ENCODE measurements around the gene RABAC1. TPM values are rescaled to one million over a fixed set of nuclear protein-coding genes. Genes with fewer than 3 reads are reported as not detected.

The RABAC1 gene, protein sequence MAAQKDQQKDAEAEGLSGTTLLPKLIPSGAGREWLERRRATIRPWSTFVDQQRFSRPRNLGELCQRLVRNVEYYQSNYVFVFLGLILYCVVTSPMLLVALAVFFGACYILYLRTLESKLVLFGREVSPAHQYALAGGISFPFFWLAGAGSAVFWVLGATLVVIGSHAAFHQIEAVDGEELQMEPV
- total RNA-seq = 123 TPM

DNA sequence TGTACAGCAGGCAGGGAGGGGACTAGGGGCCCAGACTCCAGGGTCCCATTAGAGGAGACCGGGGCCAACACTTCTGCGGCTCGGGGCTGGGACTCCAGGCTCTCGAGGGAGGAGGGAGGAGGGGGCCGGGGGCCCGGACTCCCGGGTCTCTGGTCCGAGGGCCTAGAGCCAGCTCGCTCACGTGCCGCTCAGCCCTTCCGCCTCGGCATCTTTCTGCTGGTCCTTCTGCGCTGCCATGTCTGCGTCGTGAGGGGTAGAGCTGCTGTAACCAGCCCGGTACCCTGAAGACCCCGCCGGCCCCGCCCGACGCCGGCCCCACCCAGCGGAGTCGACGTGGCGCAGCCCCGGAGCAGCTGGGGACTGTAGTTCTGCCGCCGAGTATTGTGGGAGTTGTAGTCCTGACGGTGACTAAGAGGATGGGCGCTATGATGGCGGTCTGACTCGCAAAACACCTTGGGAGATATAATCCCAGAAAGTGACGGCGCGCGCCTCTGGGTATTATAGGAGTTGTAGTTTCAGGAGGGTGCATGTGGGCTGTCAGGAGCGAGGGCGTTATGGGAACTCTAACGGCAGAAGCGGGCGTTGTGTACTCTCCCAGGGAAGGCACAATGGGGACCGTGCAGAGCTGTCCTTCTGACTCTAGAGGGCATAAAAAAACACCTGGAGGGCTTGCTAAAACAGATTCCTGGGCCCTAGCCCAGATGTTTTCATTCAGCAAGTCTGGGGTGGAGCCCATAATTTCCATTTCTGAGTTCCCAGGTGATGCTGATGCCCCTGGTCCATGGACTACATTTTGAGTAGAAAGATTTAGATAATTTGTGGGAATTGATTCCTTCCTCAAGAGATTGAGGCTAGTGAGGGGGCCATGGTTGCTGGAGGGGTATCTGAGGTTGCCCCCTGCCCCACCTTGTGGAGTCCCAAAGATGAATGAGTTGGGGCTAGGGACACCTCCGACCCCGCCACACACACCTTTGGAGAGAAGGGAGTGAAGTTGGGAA lies at the start of gene RABAC1:
Gene RABAC1, minus strand, starts transcription at position 266 of the 998 bp plus-strand sequence. Its CDS starts 29 bp downstream, at position 237.

DNA sequence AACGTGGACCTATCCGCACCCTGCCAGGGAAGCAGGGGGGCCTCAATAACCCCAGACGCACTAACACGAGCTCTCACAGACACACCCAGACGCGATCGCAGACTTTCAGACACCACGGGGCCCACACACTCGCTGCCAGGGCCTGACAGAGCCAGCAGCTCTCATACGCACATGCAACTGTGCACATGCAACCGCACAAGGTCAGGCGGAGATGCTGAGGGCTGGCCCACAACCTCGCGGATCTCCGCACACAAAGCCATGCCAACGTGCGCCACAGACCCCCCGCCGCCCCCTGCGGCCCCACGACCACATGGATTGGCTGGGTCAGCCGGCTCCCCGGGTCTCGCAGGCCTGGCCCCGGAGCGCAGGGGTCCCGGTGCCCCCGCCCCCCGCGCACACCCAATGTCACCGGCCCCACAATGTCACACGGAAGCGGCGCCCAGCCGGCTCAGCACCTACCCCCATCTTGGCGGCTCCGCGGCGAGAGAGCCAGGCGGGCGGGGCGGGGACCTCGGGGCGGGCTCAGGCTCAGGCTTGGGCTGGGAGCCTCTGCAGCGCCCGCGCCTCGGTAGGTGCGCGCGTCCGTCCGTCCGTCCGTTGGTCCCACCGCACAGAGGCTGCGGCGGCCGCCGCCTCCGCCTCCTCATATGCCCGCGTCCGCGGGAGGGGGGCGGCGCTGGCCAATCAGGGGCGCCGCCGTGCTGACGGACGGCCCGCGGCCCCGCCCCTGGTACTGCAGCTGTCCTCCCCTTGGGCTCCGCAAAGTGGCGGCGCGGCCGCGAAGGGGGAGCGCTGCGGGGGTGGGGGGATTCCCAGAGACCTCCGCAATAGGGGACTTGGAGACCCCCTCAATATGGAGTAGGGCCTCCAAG lies 34.7 kb upstream of the RABAC1 start, which contains the start of gene ATP1A3:
Gene ATP1A3, minus strand, starts transcription at position 619 of the 872 bp plus-strand sequence. Its CDS starts 154 bp downstream, at position 465.

DNA sequence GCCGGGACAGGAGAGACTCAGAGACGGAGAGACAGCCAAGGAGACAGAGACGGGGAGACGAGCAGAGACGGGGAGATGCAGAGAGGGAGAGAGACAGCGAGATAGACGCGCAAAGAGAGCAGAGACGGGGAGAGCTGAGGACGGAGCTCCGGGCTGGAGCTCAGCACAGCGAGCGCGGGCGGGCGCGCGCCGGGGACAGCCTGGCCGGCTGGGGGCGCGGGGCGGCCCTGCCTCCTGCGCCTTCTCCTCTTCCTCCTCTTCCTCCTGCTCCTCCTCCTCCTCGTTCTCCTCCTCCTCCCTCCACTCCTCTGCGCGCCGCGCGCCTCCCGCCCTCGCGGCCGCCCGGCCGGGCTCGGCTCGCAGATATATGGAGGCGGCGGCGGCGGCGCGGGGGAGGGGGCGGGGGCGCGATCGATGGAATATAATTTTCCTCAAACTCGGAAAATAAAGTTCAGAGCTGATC lies 30.9 kb downstream of the RABAC1 start, which contains the start of gene ERFL:
Gene ERFL, minus strand, starts transcription at position 229 of the 463 bp plus-strand sequence. CDS start 15,530 bp downstream, outside the sequence.

Other genes with a start within 250 kb of the RABAC1 start
- gene CEACAM6, start 203.8 kb downstream of the RABAC1 start, total RNA-seq = 1.1 TPM
- gene CEACAM3, start 162.7 kb downstream of the RABAC1 start, total RNA-seq = 2.6 TPM
- not detected for gene LYPD4, start 114.6 kb downstream of the RABAC1 start, total RNA-seq
- not detected for gene DMRTC2, start 114.3 kb downstream of the RABAC1 start, total RNA-seq
- gene RPS19, start 99.1 kb downstream of the RABAC1 start, total RNA-seq = 1,024 TPM
- 4.4 TPM for gene CD79A, start 82.0 kb downstream of the RABAC1 start, total RNA-seq
- gene ARHGEF1, start 76.1 kb downstream of the RABAC1 start, total RNA-seq = 51.5 TPM
- 0.12 TPM for gene ERFL, start 30.9 kb downstream of the RABAC1 start, total RNA-seq
- gene ATP1A3, start 34.9 kb upstream of the RABAC1 start, total RNA-seq = 0.53 TPM
- gene GRIK5, start 110.9 kb upstream of the RABAC1 start, total RNA-seq = 20.8 TPM
- gene ZNF574, start 116.8 kb upstream of the RABAC1 start, total RNA-seq = 21.1 TPM
- 0.70 TPM for gene POU2F2, start 173.1 kb upstream of the RABAC1 start, total RNA-seq